NB4 (cell line): ENCODE measurements around the gene HTR4.

ENCODE experiments used
- POLR2A ChIP-seq: IDR thresholded peaks from 2 replicates; pipeline ENCODE4 v1.6.1; 2011; ENCODE audit warnings: mild to moderate bottlenecking; ENCODE audit not compliant: insufficient read length; ENCODE audit errors: extremely low read depth
- TF ChIP-seq, protein P1 (sequence below): IDR thresholded peaks from 2 replicates; pipeline ENCODE4 v1.6.1; 2011; ENCODE audit warnings: low read depth, low read length
- TF ChIP-seq, protein P2 (sequence below): IDR thresholded peaks from one replicate; pipeline ENCODE4 v1.5.1; 2012; ENCODE audit warnings: low read depth, low read length

GRCh38 chr5:148573374-148573773, 81.0 kb downstream of the HTR4 start:
- TF ChIP-seq, protein P1, sequence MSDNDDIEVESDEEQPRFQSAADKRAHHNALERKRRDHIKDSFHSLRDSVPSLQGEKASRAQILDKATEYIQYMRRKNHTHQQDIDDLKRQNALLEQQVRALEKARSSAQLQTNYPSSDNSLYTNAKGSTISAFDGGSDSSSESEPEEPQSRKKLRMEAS, result no peak
- TF ChIP-seq, protein P2, sequence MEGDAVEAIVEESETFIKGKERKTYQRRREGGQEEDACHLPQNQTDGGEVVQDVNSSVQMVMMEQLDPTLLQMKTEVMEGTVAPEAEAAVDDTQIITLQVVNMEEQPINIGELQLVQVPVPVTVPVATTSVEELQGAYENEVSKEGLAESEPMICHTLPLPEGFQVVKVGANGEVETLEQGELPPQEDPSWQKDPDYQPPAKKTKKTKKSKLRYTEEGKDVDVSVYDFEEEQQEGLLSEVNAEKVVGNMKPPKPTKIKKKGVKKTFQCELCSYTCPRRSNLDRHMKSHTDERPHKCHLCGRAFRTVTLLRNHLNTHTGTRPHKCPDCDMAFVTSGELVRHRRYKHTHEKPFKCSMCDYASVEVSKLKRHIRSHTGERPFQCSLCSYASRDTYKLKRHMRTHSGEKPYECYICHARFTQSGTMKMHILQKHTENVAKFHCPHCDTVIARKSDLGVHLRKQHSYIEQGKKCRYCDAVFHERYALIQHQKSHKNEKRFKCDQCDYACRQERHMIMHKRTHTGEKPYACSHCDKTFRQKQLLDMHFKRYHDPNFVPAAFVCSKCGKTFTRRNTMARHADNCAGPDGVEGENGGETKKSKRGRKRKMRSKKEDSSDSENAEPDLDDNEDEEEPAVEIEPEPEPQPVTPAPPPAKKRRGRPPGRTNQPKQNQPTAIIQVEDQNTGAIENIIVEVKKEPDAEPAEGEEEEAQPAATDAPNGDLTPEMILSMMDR, result no peak
- no peak for TF ChIP-seq POLR2A
